Stromal cell of bone marrow (primary cell): ENCODE data around the gene TRIB2.

Experiments
- DNase-seq: peaks from one replicate; pipeline ENCODE4 v3.0.0-alpha.2; 2012; ENCODE audit warnings: low read depth

TRIB2 gene

DNA sequence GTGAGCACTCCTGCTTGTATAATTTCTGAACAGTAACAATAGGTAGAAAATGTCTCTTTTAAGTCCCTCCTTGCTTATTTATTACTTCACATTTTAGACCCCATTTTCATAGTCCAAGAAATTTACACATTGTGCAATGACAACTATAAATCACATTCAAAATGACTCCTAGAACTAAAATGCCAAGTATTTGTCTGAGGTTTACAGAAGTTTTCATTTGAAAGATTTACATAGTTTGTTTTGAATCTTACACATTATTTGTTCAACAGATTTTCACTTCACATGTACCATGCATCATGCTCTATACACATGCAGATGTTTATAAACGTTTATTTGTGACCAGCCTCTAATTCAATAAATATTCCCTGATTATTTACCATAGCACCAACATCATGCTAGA, 15.7 kb upstream of the TRIB2 start:
- no peak for DNase-seq

DNA sequence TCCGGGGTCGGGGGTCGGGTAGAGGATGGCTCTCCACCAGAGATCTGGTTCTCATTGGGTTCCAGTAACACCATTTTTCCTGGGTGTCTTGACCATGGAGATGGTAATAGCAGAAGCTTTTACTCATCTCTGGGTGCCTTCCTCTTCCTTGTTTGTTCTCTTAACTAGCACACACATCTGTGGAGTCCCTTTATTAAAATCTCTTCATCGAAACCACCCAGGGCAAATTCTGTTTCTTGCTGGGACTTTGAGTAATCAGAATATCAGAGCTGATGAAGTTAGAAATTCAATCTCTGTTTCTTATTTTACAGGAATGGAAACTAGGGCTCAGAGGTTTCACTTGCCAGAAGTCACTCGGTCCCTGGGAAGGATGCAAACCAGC, 15.0 kb upstream of the TRIB2 start:
- no peak for DNase-seq

DNA sequence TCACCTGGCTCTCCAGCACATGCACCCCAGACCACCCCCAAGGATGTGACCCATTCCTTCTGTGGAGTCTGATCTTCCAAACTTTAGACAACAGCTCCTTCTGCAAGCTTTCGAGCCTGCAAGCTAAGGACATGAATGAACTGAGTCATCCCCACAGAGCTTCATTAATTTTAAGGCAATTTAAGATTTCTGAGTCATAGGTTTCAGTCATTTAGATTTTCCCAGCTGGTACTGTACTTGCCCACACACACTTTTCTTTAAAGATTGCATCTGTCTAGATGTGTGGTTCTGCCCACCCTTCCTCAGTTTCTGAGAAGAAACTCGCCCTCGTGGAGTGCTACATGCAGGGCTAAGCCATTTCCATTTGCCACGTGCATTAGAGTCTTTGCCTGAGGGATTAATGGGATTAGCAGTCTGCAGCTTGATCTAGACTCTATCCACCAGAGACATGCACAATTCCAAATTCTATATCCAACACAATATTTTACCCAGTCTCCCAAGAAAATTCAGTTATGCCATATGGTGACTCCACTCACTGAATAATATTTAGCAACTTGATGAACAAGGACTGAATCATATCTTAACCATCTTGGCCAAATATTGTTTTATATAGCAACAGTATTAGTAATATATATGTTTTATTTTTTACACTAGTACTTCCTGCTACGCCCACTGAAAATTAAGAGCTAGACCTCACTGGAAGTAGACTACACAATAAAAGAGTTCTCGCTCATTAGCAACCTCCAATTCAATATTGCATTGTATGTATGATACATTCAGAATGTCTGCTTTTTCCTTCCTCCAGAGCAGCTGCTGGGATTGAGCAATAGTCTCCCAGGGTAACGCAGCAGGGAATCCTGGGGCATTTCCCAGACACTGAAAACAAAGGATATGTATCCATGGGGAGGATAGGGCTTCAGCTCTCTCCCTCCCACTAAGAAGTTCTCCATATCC, 14.3 kb upstream of the TRIB2 start:
- DNase-seq = peak; percentile 85

GRCh38 chr2:12704378-12704777, 12.4 kb upstream of the TRIB2 start:
- DNase-seq = no peak

- no peak for DNase-seq
These were observed 11.5 kb upstream of the TRIB2 start for GRCh38 chr2:12705230-12705629.

DNA sequence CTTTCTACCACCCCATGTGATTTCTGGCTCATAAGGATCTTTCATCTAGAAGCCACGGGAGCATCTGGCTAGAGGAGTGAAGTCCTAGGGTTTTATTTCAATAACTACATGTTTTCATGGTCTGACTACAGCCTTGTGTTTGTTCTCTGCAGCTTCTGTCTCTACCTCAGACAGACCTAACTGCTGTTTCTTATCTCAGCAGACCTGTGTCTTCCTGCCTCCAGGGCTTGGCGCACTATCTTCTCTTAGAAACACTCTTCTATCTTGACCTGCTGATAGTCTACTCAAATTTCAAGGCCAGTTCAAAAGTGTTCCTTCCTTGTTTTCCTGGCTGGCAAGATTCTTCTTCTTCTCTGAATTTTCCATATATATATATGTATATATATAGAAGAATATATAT, 11.0 kb upstream of the TRIB2 start:
- no peak for DNase-seq

DNA sequence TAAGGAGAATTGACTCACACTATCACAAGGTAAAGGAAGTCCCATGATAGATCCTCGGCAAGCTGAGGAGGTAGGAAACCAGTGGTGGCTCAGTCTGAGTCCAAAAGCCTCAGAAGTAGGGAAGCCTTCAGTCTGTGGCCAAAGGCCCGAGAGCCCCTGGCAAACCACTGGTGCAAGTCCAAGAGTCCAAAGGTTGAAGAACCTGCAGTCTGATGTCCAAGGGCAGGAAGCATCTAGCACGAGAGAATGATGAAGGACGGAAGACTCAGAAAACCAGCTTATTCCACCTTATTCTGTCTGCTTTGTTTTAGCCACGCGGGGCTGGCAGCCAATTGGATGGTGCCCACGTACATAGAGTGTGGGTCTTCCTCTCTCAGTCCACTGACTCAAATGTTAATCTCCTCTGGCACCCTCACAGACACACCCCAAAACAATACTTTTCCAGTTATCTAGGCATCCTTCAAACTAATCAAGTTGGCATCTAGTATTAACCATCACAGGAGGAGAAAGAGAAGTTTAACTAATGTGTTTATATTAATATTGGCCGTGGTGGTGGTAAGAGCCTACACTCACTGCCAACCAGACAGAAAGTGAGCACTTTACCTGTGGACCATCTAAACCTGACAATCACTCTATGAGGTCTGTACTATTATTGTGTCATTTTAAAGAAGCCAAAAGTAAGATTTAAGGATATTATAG, 8.1 kb upstream of the TRIB2 start:
- no peak for DNase-seq

DNA sequence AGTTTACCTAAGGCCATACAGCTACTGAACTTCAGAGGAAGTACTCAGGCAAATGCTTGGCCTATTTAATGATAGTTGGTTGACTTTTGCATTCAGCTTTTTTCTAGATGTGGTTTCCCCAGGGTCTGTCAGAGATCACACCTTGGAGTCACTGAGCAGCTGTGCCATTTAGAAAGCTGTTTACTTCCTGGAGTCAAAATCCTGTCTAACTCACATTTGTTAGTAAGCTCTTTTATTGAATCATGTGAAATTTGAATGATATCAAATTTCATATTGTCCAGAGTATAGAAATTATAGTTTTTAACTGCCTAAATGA, 7.6 kb upstream of the TRIB2 start:
- DNase-seq = no peak

GRCh38 chr2:12710301-12710700, 6.4 kb upstream of the TRIB2 start:
- DNase-seq = no peak

DNA sequence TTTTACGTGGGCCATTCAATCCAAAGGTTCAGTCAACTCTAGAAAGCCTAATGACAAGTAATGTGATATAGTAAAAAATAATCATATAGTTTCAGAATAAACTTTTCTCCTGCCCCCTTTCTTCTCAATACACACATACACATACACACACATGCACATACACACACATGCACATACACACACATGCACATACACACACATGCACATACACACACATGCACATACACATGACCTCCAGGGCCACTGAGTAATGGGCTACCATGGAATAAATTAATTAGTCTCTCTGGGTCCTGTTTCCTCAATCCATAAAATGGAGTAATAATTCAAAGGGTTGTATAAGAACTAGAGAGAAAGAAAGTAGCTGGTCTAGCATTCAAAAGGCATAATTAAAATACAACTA, 5.4 kb upstream of the TRIB2 start:
- no peak for DNase-seq

GRCh38 chr2:12712881-12713280, 3.9 kb upstream of the TRIB2 start:
- no peak for DNase-seq

- DNase-seq = no peak
These were observed 2.1 kb upstream of the TRIB2 start for GRCh38 chr2:12714391-12715221.

GRCh38 chr2:12715258-12716031, 1.3 kb upstream of the TRIB2 start:
- DNase-seq = no peak

DNA sequence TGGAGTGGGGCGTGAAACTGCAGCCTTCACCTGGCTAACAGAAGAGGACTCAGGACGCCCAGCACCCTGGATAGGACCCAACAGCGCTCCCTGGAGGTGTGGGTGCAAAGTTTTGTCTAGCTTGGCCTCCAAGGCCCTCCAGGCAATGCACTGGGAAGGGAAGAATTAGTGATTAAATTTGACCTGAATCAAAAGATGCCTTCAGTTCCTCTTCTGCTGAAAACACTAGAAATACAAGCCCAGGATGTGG, 779 bp upstream of the TRIB2 start:
- peak; percentile 65 for DNase-seq

- no peak for DNase-seq
These were observed 667 bp downstream of the TRIB2 start for GRCh38 chr2:12717191-12718014.

- no peak for DNase-seq
These were observed 1.4 kb downstream of the TRIB2 start for GRCh38 chr2:12718015-12718671.

DNA sequence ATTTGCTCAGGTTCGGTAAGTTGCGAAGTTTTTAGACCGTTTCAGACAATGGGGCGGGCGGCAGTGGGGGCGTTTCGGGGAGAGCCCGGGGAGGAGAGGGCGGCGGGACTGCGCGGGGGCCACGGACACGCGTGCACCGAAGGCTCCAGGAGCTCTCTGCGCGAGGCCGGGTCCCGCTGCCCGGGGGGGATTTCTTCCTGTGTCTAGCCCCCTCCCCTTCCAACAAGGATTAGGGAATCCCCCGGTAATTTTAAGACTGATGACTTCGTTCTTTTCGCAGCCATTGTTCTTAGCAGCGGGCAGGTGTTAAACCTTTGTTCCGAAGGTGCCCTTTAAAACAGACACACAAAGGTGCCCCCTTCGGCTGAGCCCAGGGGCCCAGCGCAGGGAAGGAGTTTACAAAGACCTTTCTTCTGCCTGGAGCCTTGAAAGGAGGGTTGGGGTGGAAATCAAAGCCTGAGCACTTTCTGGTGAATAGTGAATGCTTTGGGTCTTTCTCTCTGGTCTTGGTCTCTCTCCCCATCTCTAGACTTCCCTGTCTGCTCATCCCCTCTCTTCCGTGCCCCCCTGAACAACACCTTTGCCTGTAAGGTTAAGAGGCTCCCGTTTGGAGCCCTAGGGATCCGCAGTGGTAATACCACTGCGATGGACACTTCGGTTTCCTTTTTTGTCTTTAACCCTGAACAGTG, 2.1 kb downstream of the TRIB2 start:
- no peak for DNase-seq

DNA sequence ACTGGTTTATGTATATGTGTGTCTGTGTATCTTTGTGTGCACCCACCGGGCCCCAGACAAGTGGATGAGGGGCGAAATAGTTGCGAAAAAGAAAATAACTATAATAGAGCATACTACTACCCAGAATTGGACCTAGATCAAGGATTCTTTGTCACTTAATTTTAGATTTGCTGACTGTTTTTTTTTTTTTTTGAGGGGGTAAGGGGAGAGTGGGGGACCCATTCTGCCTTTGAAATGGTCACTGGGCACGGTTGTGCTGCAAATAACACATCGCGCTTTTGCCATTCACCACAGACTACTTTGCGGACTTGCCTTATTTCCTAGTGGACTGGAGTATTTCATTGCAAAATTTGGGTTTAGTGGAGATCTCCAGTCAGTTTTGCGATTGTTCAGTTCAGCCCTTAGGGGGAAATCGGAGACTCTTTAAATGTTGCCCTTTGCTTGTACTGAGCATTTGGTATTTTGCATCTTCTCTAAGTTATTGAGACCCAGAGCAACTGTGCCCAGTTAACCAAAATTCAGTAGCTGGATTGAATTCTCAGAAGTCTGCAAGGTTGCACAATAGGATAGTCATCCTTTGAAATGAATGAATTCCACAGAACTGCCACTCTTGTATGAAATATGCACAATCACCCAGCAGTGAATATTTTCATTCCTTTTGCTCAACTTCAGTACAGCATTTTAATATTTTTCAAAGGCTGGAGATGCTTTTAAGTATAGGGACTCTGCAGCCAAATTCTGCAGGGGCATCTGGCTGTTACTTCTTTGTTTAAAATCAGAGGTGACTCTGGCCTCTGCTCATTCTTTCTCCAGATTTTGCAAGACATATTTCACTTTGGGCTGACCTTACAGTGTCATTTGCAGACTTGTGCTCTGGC, 2.9 kb downstream of the TRIB2 start:
- DNase-seq = peak; percentile 72

DNA sequence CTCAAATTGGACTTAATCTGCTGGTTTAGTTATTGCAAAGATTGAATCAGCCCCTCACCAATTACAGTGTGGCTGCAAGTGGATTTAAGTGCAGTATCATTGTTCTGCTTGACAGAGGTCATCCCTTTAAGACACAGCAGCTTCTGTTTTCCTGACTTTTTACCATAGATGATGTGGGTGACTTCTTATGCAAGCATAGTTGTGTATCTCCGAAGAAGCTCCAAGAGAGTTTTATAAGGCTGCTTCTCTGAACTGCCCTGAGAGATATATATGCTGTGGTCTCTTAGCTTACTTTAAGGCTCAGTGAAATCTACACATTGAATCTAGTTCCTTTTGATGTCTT, 3.5 kb downstream of the TRIB2 start:
- DNase-seq = no peak
